ENCODE measurements around the gene SCN1A.
"Not testable (repeated sequence)": the region's sequence is repeated elsewhere in the genome, so short reads cannot be mapped to it uniquely, and the experiment has no call there.

DNA sequence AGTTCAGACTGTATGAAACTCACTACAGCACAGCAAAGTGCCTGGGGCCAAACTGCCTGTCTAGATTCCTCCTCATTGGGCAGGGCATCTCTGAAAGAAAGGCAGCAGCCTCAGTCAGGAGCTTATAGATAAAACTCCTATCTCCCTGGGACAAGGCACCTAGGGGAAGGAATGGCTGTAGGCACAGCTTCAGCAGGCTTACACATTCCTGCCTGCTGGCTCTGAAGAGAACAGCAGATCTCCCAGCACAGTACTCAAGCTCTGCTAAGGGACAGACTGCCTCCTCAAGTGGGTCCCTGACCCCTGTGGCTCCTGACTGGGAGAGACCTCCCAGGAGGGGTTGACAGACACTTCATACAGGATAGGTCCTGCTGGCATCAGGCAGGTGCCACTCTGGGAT is 155.7 kb downstream of the SCN1A start:
- TF ChIP-seq ZNF274 (IDR thresholded peaks at IDR 0.05; ENCODE audit: low read depth, low read length); YY1 (IDR thresholded peaks at IDR 0.05; ENCODE audit: insufficient read depth, insufficient read length); SUZ12 (IDR thresholded peaks at IDR 0.05; ENCODE audit: extremely low read depth, insufficient read depth, insufficient read length): not testable (repeated sequence)

Measured in NT2/D1 (cell line).